Calu3 (cell line): ENCODE data around the gene DPP6. TPM values are rescaled to one million over a fixed set of nuclear protein-coding genes. Genes with fewer than 3 reads are reported as not detected.

Experiments
- BruUV-seq: library from RNA; stranded (reverse); fragments of 400-500 nt; replicated peaks from 2 replicates; lab custom pipeline; 2021; lab: Mats Ljungman, UMichigan
- CTCF ChIA-PET: fragments of 300-600 bp; sonication (Branson Sonifier 250); formaldehyde crosslinking; loops from one replicate; lab custom pipeline; 2022; ENCODE audit warnings: antibody characterized with exemption; lab: Charles Lee
- DNase-seq: peaks from one replicate; pipeline ENCODE4 v3.0.0; 2022
- H3K27ac Mint-ChIP-seq: one replicate; pipeline ENCODE4 v1.8.0; 2022; ENCODE audit warnings: mixed read lengths; ENCODE audit not compliant: unreplicated experiment
- H3K27me3 Mint-ChIP-seq: one replicate; pipeline ENCODE4 v1.8.0; 2022; ENCODE audit warnings: mixed read lengths; ENCODE audit not compliant: unreplicated experiment
- H3K36me3 Mint-ChIP-seq: one replicate; pipeline ENCODE4 v1.8.0; 2022; ENCODE audit warnings: mild to moderate bottlenecking, moderate library complexity, mixed read lengths; ENCODE audit not compliant: insufficient read depth, unreplicated experiment
- H3K4me1 Mint-ChIP-seq: one replicate; pipeline ENCODE4 v1.8.0; 2022; ENCODE audit warnings: mild to moderate bottlenecking, low read depth, mixed read lengths; ENCODE audit not compliant: unreplicated experiment
- H3K4me3 Mint-ChIP-seq: one replicate; pipeline ENCODE4 v1.8.0; 2022; ENCODE audit warnings: mild to moderate bottlenecking, low read depth, moderate library complexity, mixed read lengths; ENCODE audit not compliant: unreplicated experiment
- H3K9me3 Mint-ChIP-seq: one replicate; pipeline ENCODE4 v1.8.0; 2022; ENCODE audit warnings: low read depth, mixed read lengths; ENCODE audit not compliant: unreplicated experiment
- intact Hi-C: fragments of 100-400 bp; cut with micrococcal nuclease; formaldehyde crosslinking; loops from one replicate; pipeline ENCODE4 v1.10.0; 2022; ENCODE audit not compliant: unreplicated experiment
- total RNA-seq: library from RNA; stranded (reverse); gene quantifications from 2 replicates; pipeline ENCODE4 v1.2.3, GENCODE V29; 2022
- TF ChIP-seq, protein P1 (sequence below): fragments of 200-600 bp; IDR thresholded peaks from one replicate; pipeline ENCODE4 v1.8.0; 2022; ENCODE audit warnings: antibody characterized with exemption; ENCODE audit not compliant: unreplicated experiment

The DPP6 gene
- total RNA-seq, 1 experiment from 2014 or later: not detected

DNA sequence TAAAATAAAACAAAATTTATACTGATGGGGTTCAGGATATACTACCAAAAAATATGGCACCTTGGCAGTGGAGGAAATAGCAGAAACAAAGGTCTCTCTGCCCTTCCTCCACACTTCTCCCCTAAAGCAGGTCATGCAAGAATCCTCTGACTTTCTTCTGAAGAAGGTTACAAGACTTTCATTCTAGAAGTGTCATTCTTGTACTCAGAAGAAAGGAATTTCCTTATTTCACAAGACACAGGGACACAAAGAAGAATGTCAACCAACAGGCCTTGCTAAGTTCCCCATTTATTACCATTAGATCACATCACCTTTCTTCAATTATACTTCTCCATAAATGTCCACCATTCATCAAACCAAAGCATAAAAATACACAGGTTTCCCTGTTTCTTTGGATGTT lies 480.6 kb downstream of the DPP6 start:
- DNase-seq: no peak
- intact Hi-C loops: no loop called here
- Mint-ChIP-seq H3K27me3 (no peaks in the 10 kb centered on the region), H3K27ac (no peak overlapping the region), H3K36me3 (no peaks in the 10 kb centered on the region), H3K9me3 (peaks cover 20% of the 10 kb centered on the region), H3K4me3 (no peak overlapping the region), H3K4me1 (no peaks in the 10 kb centered on the region)
- TF ChIP-seq, protein P1, sequence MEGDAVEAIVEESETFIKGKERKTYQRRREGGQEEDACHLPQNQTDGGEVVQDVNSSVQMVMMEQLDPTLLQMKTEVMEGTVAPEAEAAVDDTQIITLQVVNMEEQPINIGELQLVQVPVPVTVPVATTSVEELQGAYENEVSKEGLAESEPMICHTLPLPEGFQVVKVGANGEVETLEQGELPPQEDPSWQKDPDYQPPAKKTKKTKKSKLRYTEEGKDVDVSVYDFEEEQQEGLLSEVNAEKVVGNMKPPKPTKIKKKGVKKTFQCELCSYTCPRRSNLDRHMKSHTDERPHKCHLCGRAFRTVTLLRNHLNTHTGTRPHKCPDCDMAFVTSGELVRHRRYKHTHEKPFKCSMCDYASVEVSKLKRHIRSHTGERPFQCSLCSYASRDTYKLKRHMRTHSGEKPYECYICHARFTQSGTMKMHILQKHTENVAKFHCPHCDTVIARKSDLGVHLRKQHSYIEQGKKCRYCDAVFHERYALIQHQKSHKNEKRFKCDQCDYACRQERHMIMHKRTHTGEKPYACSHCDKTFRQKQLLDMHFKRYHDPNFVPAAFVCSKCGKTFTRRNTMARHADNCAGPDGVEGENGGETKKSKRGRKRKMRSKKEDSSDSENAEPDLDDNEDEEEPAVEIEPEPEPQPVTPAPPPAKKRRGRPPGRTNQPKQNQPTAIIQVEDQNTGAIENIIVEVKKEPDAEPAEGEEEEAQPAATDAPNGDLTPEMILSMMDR: no peak
- BruUV-seq: no TSS peak
- CTCF ChIA-PET: no interaction called here

DNA sequence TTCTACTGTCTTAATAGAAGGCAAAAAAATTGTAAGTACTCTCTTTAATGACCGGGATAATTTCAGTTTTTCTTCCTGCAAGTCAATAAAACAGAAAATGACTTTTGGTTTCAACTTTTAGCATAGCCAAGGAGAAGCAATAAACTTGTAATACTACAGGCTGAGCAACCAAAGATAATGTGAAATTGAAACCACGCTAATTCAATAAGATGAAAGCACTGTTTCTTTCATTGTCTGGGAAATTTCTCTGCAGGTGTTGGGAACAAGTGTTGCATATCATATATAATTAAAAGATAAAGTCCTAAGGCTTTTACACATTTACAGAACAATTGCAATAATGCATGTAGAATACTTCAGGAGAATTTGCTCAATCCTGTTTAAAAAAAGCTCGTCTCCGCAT lies 488.4 kb downstream of the DPP6 start:
- CTCF ChIA-PET: no interaction called here
- intact Hi-C loops: no loop called here
- DNase-seq: no peak
- H3K4me3 Mint-ChIP-seq: no peak overlapping the region
- BruUV-seq: no TSS peak
- TF ChIP-seq, protein P1: no peak
- H3K36me3 Mint-ChIP-seq: no peaks in the 10 kb centered on the region
- no peak overlapping the region for H3K27ac Mint-ChIP-seq
- H3K27me3 Mint-ChIP-seq: no peaks in the 10 kb centered on the region
- H3K9me3 Mint-ChIP-seq: peaks cover 20% of the 10 kb centered on the region
- no peaks in the 10 kb centered on the region for H3K4me1 Mint-ChIP-seq

- TF ChIP-seq, protein P1: no peak
- H3K4me1 Mint-ChIP-seq: no peaks in the 10 kb centered on the region
- intact Hi-C loops: no loop called here
- BruUV-seq: no TSS peak
- H3K36me3 Mint-ChIP-seq: no peaks in the 10 kb centered on the region
- H3K27ac Mint-ChIP-seq: no peak overlapping the region
- no peaks in the 10 kb centered on the region for H3K27me3 Mint-ChIP-seq
- no peak overlapping the region for H3K4me3 Mint-ChIP-seq
- H3K9me3 Mint-ChIP-seq: peaks cover 18% of the 10 kb centered on the region
- CTCF ChIA-PET: no interaction called here
- no peak for DNase-seq
Observed at GRCh38 chr7:154541606-154542005, 489.4 kb downstream of the DPP6 start.

DNA sequence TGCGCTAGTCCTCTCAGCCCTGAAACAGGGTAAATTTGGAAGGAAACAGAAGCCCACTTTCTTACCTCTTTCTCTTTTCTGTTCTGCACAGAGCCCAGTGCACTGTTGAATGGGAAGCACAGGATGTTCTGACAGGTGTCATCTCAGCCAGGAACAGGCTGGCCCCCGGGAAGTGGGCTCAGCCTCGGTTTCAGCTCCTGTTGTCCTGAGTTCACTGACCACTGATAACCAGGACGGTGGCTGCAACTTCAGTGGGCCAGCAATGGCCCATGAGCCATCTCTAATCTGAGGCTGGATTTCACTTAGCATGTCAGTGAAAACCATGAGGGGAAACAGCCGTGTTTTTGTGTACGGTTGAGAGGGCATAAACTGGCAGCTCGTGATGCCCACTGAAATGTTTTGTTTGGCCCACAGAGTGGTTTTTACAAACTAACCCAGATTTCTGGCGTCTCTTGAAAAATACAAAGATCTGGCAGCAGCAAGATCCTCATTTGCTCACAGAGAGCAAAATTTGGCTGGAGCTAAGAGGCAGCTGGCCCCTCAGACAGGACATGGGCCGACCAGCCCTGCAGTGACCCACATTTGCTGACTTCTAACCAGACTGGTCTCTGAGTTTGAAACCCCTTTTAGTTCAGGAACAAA lies 494.9 kb downstream of the DPP6 start:
- no peaks in the 10 kb centered on the region for H3K4me1 Mint-ChIP-seq
- intact Hi-C loops: no loop called here
- H3K27me3 Mint-ChIP-seq: no peaks in the 10 kb centered on the region
- DNase-seq: no peak
- H3K9me3 Mint-ChIP-seq: peaks cover 20% of the 10 kb centered on the region
- H3K4me3 Mint-ChIP-seq: no peak overlapping the region
- TF ChIP-seq, protein P1: no peak
- H3K36me3 Mint-ChIP-seq: no peaks in the 10 kb centered on the region
- H3K27ac Mint-ChIP-seq: no peak overlapping the region
- no TSS peak for BruUV-seq
- CTCF ChIA-PET: no interaction called here
